Measurements from ENCODE around the gene KRT13.

Gene KRT13

DNA sequence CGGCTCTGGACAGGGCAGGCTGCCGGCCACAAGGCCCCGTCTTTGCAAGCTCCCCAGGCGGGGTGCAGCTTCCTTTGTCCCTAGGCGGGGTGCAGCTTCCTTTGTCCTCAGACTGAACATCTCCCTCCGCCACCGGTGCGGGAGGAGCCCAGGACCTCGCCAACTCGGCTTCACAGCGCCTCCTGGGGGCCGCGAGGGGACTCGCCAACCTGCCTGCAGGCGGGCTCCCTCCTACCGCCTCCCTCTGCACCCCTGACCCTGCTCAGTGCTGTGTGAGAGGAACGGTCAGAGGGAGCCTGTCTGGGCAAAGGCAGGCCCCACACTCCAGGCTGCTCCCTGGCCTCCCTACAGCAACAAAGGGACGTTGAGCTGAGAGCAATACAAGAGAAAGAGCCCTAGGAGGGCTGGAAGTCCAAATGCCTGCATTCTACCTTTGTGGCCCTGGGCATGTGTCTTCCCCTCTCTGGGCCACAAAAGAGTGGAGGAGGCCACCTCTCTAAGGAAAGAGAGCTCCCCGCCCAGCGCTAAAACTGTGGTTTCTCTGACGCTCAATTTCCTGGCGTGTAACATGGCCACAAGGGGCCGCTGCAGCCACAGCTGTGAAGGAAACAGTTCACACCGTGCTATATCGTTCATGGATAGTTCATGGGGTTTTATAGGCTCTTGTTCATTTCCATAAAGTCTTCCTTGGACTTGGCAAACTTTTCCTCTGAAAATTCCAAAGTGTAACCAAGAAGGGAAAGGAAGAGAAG is 43.6 kb upstream of the KRT13 start:
- TF ChIP-seq ZFP30 (CRISPR knock-in tag; IDR thresholded peaks at IDR 0.05) = no peak

DNA sequence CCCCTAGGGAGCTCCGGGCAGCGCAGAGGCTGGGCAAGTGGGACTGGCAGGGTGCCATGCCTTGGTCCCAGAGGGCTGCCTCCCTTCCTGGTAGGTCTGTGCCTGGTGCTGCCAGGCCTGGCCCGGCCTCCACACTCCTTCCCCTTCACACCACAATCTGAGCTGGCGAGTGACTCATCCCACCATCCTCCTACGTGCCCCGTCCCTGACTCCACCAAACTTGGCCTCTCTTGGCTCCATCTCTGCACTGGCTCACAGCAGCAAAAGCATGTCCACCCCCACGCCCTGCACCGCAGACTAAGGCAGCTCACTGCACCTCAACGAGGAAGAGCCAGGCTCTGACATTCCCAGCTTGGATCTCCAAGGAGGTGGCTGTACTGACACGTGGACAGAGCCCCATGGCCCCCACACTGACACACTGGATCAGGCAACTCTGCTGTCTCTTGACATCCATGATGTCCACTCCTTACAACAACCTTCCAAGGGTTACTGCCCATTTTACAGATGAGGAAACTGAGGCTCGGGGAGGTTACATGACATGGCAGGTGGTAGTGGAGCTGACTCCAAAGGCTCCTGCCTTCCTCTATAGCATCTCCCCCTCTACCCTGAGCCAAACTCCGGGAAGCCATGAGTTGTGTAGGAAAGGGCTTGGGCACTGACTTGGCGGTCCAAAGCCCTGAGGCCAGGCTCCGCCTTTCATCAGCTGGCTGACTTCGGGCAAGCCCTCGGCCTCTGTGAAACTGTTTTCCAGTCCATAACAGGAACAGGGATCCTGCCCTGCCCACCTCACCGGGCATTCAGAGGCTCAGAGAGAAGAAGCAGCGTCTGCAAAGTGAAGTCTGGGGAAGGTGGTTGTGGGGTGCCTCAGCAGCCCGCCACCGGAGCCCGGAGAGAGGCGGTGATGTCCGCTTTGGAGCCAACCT is 42.8 kb upstream of the KRT13 start:
- ATAC-seq = peak; percentile 87
- TF ChIP-seq CREB5 (CRISPR knock-in tag; IDR thresholded peaks at IDR 0.05; ENCODE audit: low read depth) (no peak), ZFP30 (CRISPR knock-in tag; IDR thresholded peaks at IDR 0.05) (no peak), ARNTL (CRISPR knock-in tag; IDR thresholded peaks at IDR 0.05; ENCODE audit: borderline replicate concordance, low read depth) (no peak), ZFP3 (CRISPR knock-in tag; IDR thresholded peaks at IDR 0.05) (peak; percentile 75), ZNF70 (CRISPR knock-in tag; IDR thresholded peaks at IDR 0.05) (no peak), GLIS3 (CRISPR knock-in tag; IDR thresholded peaks at IDR 0.05) (no peak), TCF4 (CRISPR knock-in tag; IDR thresholded peaks at IDR 0.05; ENCODE audit: borderline replicate concordance) (no peak)

More for the DNA sequence above, 43.6 kb upstream of the KRT13 start:
- ATAC-seq = peak; percentile 88

GRCh38 chr17:41547378-41547841 is 42.0 kb upstream of the KRT13 start:
- TF ChIP-seq TOX (CRISPR knock-in tag; IDR thresholded peaks at IDR 0.05; ENCODE audit: borderline replicate concordance) (no peak), RARB (CRISPR knock-in tag; IDR thresholded peaks at IDR 0.05) (no peak), ZNF565 (CRISPR knock-in tag; conservative IDR thresholded peaks at IDR 0.05; ENCODE audit: low read depth) (no peak), PPARA (CRISPR knock-in tag; IDR thresholded peaks at IDR 0.05; ENCODE audit: borderline replicate concordance) (no peak), BACH2 (CRISPR knock-in tag; IDR thresholded peaks at IDR 0.05; ENCODE audit: borderline replicate concordance) (no peak), ESRRG (CRISPR knock-in tag; IDR thresholded peaks at IDR 0.05) (no peak), SNAI2 (CRISPR knock-in tag; IDR thresholded peaks at IDR 0.05) (no peak), OSR1 (CRISPR knock-in tag; IDR thresholded peaks at IDR 0.05) (no peak), TCF4 (CRISPR knock-in tag; IDR thresholded peaks at IDR 0.05; ENCODE audit: borderline replicate concordance) (no peak), GLIS3 (CRISPR knock-in tag; IDR thresholded peaks at IDR 0.05) (no peak), ISL1 (CRISPR knock-in tag; IDR thresholded peaks at IDR 0.05) (no peak), PATZ1 (CRISPR knock-in tag; IDR thresholded peaks at IDR 0.05; ENCODE audit: borderline replicate concordance) (no peak)
- TF ChIP-seq, protein P1, sequence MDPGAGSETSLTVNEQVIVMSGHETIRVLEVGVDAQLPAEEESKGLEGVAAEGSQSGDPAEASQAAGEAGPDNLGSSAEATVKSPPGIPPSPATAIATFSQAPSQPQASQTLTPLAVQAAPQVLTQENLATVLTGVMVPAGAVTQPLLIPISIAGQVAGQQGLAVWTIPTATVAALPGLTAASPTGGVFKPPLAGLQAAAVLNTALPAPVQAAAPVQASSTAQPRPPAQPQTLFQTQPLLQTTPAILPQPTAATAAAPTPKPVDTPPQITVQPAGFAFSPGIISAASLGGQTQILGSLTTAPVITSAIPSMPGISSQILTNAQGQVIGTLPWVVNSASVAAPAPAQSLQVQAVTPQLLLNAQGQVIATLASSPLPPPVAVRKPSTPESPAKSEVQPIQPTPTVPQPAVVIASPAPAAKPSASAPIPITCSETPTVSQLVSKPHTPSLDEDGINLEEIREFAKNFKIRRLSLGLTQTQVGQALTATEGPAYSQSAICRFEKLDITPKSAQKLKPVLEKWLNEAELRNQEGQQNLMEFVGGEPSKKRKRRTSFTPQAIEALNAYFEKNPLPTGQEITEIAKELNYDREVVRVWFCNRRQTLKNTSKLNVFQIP (CRISPR knock-in tag; IDR thresholded peaks at IDR 0.05; ENCODE audit: borderline replicate concordance, low read depth) = no peak
- peak; percentile 43 for ATAC-seq

GRCh38 chr17:41546819-41547218 is 41.4 kb upstream of the KRT13 start:
- no peak for ATAC-seq
- TF ChIP-seq CREB5 (CRISPR knock-in tag; IDR thresholded peaks at IDR 0.05; ENCODE audit: low read depth) (no peak), ZNF8 (CRISPR knock-in tag; IDR thresholded peaks at IDR 0.05) (no peak), ESRRG (CRISPR knock-in tag; IDR thresholded peaks at IDR 0.05) (no peak), ZFP3 (CRISPR knock-in tag; IDR thresholded peaks at IDR 0.05) (no peak), ISL1 (CRISPR knock-in tag; IDR thresholded peaks at IDR 0.05) (no peak), TCF4 (CRISPR knock-in tag; IDR thresholded peaks at IDR 0.05; ENCODE audit: borderline replicate concordance) (no peak), GLIS3 (CRISPR knock-in tag; IDR thresholded peaks at IDR 0.05) (no peak), ARNTL (CRISPR knock-in tag; IDR thresholded peaks at IDR 0.05; ENCODE audit: borderline replicate concordance, low read depth) (no peak), ZNF70 (CRISPR knock-in tag; IDR thresholded peaks at IDR 0.05) (no peak), ZC3H10 (CRISPR knock-in tag; IDR thresholded peaks at IDR 0.05) (no peak)
- TF ChIP-seq, protein P2, sequence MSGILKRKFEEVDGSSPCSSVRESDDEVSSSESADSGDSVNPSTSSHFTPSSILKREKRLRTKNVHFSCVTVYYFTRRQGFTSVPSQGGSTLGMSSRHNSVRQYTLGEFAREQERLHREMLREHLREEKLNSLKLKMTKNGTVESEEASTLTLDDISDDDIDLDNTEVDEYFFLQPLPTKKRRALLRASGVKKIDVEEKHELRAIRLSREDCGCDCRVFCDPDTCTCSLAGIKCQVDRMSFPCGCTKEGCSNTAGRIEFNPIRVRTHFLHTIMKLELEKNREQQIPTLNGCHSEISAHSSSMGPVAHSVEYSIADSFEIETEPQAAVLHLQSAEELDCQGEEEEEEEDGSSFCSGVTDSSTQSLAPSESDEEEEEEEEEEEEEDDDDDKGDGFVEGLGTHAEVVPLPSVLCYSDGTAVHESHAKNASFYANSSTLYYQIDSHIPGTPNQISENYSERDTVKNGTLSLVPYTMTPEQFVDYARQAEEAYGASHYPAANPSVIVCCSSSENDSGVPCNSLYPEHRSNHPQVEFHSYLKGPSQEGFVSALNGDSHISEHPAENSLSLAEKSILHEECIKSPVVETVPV (CRISPR knock-in tag; IDR thresholded peaks at IDR 0.05) = no peak
- TF ChIP-seq, protein P3, sequence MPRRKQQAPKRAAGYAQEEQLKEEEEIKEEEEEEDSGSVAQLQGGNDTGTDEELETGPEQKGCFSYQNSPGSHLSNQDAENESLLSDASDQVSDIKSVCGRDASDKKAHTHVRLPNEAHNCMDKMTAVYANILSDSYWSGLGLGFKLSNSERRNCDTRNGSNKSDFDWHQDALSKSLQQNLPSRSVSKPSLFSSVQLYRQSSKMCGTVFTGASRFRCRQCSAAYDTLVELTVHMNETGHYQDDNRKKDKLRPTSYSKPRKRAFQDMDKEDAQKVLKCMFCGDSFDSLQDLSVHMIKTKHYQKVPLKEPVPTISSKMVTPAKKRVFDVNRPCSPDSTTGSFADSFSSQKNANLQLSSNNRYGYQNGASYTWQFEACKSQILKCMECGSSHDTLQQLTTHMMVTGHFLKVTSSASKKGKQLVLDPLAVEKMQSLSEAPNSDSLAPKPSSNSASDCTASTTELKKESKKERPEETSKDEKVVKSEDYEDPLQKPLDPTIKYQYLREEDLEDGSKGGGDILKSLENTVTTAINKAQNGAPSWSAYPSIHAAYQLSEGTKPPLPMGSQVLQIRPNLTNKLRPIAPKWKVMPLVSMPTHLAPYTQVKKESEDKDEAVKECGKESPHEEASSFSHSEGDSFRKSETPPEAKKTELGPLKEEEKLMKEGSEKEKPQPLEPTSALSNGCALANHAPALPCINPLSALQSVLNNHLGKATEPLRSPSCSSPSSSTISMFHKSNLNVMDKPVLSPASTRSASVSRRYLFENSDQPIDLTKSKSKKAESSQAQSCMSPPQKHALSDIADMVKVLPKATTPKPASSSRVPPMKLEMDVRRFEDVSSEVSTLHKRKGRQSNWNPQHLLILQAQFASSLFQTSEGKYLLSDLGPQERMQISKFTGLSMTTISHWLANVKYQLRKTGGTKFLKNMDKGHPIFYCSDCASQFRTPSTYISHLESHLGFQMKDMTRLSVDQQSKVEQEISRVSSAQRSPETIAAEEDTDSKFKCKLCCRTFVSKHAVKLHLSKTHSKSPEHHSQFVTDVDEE (CRISPR knock-in tag; IDR thresholded peaks at IDR 0.05) = no peak
